ENCODE results near the gene ARSB.

GRCh38 chr5:79032782-79033181 lies 47.7 kb upstream of the ARSB start:
- TF ChIP-seq EP300 (IDR thresholded peaks at IDR 0.05): no peak
- TF ChIP-seq, protein P1, sequence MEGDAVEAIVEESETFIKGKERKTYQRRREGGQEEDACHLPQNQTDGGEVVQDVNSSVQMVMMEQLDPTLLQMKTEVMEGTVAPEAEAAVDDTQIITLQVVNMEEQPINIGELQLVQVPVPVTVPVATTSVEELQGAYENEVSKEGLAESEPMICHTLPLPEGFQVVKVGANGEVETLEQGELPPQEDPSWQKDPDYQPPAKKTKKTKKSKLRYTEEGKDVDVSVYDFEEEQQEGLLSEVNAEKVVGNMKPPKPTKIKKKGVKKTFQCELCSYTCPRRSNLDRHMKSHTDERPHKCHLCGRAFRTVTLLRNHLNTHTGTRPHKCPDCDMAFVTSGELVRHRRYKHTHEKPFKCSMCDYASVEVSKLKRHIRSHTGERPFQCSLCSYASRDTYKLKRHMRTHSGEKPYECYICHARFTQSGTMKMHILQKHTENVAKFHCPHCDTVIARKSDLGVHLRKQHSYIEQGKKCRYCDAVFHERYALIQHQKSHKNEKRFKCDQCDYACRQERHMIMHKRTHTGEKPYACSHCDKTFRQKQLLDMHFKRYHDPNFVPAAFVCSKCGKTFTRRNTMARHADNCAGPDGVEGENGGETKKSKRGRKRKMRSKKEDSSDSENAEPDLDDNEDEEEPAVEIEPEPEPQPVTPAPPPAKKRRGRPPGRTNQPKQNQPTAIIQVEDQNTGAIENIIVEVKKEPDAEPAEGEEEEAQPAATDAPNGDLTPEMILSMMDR (IDR thresholded peaks at IDR 0.05): no peak
- no peak for TF ChIP-seq POLR2A (IDR thresholded peaks at IDR 0.05)
- no peak for TF ChIP-seq POLR2AphosphoS5 (IDR thresholded peaks at IDR 0.05)

Data from gastroesophageal sphincter (tissue), 3 donors.